ENCODE measurements around the gene ENHO.

ENHO gene

DNA sequence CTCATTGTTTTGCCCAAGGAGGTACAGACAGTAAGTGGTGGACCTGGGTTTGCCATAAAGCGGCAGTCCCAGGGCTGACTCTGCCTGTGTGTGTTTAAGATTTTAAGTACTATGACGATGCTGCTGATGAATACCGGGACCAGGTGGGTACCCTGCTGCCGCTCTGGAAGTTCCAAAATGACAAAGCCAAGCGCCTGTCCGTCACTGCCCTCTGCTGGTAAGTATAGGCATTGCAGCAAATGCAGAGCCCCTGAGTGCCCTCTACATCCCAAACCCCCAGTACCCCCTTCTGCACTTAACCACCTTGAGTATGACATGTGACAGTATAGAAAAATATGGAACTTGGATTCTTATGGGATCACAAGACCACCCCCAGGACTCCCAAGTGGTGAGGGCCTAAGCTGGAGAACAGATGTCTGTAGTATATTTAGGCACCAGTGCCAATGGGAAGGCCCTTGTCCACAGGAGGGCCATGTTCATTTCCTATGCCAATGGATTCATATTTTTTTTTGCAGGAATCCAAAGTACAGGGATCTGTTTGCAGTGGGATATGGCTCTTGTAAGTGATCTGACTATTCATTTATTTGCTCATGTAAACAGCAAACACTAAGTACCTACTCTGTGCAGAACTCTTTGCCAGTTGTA lies 22.0 kb downstream of the ENHO start:
- TF ChIP-seq, protein P1, sequence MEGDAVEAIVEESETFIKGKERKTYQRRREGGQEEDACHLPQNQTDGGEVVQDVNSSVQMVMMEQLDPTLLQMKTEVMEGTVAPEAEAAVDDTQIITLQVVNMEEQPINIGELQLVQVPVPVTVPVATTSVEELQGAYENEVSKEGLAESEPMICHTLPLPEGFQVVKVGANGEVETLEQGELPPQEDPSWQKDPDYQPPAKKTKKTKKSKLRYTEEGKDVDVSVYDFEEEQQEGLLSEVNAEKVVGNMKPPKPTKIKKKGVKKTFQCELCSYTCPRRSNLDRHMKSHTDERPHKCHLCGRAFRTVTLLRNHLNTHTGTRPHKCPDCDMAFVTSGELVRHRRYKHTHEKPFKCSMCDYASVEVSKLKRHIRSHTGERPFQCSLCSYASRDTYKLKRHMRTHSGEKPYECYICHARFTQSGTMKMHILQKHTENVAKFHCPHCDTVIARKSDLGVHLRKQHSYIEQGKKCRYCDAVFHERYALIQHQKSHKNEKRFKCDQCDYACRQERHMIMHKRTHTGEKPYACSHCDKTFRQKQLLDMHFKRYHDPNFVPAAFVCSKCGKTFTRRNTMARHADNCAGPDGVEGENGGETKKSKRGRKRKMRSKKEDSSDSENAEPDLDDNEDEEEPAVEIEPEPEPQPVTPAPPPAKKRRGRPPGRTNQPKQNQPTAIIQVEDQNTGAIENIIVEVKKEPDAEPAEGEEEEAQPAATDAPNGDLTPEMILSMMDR (IDR thresholded peaks at IDR 0.05; ENCODE audit: borderline replicate concordance, control extremely low read depth, extremely low read depth, insufficient read depth, missing control alignments), result peak; percentile 90
- in situ Hi-C loops (cut with MboI; ENCODE audit: low sequenced_read_pairs, unreplicated experiment), result no loop called here
- DNase-seq (ENCODE audit: low spot score), result peak; percentile 74

DNA sequence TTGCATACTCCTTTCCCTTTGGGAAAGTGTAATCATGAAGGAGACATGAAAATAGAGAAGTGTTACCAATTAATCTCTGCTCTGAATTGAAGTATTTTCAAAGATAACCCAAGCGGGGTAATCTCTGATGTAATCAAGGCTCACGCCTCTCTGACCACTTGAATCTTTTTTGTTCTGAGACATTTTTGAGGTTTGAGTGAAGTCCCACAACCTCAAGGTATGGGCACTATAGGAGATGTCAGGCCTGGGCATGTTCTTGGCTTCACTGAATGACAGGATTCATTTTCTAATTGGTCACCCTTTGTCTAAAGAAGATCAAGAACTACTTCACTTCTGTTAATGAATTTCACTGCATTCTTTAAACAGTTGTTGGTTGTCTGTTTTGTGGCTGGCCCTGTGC lies 23.7 kb downstream of the ENHO start:
- TF ChIP-seq, protein P1 (IDR thresholded peaks at IDR 0.05; ENCODE audit: borderline replicate concordance, control extremely low read depth, extremely low read depth, insufficient read depth, missing control alignments), result no peak
- in situ Hi-C loops (cut with MboI; ENCODE audit: low sequenced_read_pairs, unreplicated experiment), result loop anchor here (10.0 kb wide), 1 partner anchor 54 kb away; no protein-coding TSS in a partner anchor
- no peak for DNase-seq (ENCODE audit: low spot score)

DNA sequence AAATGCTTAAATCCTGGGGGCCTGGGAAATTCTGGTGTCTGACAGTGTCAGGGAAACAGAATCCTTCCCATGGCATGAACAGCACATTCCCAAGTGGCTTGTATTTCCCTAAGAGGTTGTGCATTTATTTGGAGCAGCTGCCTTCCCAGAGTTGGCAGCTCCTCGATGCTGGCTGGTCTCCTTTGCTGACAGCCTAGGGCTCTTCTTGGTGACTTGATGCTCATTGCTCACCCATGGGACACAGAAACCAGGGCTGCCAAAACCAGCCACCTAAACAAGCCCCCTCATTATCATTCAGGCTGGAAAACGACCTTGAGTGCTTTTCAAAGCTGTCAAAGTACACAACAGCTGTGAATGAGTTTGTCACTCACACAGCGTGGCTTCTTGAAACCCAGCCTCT lies 24.2 kb downstream of the ENHO start:
- in situ Hi-C loops (cut with MboI; ENCODE audit: low sequenced_read_pairs, unreplicated experiment), result loop anchor here (10.0 kb wide), 1 partner anchor 54 kb away; no protein-coding TSS in a partner anchor
- TF ChIP-seq, protein P1 (IDR thresholded peaks at IDR 0.05; ENCODE audit: borderline replicate concordance, control extremely low read depth, extremely low read depth, insufficient read depth, missing control alignments), result no peak
- DNase-seq (ENCODE audit: low spot score), result no peak

DNA sequence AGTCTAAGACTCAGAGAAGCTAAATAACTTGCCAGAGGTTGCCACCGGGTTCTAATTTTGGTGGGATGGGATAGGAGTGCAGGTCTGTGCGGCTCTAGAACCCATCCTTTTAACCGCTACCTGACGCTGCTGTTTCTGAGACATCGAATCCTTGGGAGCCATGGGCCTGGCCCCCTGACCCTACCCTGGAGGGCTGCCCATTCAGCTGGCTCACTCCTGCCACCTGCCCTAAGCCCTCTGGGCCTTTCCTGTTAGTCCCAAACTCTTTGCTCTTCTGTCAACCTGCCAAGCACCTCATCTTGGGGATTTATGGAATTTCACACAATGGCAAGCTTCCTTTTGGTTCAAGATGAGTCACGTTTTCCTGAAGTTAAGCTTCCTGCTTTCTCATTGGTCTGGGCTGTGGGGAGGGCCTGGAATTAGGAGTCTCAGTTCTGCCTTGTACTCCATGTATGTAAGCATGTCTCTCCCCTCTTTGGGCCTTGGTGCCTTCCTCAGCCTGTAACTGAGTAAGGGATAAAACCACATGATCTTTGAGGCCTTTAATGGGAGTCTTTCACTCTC lies 26.6 kb downstream of the ENHO start:
- no peak for DNase-seq (ENCODE audit: low spot score)
- in situ Hi-C loops (cut with MboI; ENCODE audit: low sequenced_read_pairs, unreplicated experiment), result loop anchor here (10.0 kb wide), 1 partner anchor 51 kb away; no protein-coding TSS in a partner anchor

DNA sequence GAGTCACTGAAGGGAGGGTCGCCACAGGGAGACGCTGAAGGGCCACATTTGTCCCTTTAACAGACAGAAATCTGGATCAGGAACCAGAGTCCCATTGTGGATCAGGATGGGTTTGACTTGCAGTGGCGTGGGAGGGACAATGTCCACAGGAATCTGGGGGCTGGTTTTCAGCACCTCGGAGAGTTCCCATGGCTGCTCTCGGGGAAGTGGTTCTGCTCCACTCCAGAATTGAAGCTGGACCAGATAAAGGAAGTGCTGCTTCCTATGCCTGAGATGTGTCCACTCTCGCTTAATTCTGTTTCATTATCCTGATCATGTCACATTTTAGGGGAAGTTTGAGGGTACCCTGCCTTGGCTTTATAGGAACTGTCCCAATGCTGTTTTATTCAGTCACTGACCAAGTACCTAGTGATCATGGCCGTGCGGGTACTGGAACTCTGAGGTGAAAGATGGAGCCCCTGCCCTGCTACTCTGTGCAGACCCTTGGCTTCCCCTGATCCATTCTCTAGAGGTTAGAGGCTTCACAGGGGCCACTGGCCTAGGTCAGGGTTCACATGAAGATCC lies 28.7 kb downstream of the ENHO start:
- no peak for DNase-seq (ENCODE audit: low spot score)
- in situ Hi-C loops (cut with MboI; ENCODE audit: low sequenced_read_pairs, unreplicated experiment), result loop anchor here (10.0 kb wide), 1 partner anchor 49 kb away; no protein-coding TSS in a partner anchor
- TF ChIP-seq, protein P1 (IDR thresholded peaks at IDR 0.05; ENCODE audit: borderline replicate concordance, control extremely low read depth, extremely low read depth, insufficient read depth, missing control alignments), result no peak

More for the DNA sequence above, 26.6 kb downstream of the ENHO start:
- TF ChIP-seq, protein P1 (IDR thresholded peaks at IDR 0.05; ENCODE audit: borderline replicate concordance, control extremely low read depth, extremely low read depth, insufficient read depth, missing control alignments), result no peak

DNA sequence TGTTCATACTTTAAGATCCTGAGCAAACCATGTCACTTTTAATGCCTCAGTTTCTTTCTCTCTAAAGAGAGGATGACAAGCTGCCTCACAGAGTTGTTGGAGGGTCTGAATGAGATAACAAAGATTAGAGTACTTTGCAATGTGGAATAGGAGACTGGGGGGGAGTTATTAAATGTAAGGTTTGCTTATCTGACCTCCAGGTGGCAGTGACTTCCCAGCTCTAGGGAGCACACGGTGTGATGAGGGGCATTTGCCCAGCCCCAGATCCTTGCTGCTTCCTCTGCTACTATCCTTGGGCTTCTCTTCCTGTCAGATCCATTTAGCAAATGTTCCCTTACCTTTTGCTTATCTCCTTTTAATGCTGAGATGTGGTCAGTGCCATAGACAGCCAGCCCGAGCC lies 30.7 kb downstream of the ENHO start:
- in situ Hi-C loops (cut with MboI; ENCODE audit: low sequenced_read_pairs, unreplicated experiment), result loop anchor here (10.0 kb wide), 1 partner anchor 47 kb away; no protein-coding TSS in a partner anchor
- TF ChIP-seq, protein P1 (IDR thresholded peaks at IDR 0.05; ENCODE audit: borderline replicate concordance, control extremely low read depth, extremely low read depth, insufficient read depth, missing control alignments), result no peak
- no peak for DNase-seq (ENCODE audit: low spot score)

Data from GM13976 (cell line).